ENCODE data around the gene RBFOX2. TPM values are rescaled to one million over a fixed set of nuclear protein-coding genes. Genes with fewer than 3 reads are reported as not detected.
"Not testable (repeated sequence)": the region's sequence is repeated elsewhere in the genome, so short reads cannot be mapped to it uniquely, and the experiment has no call there.

RBFOX2 gene
- total and polyA plus RNA-seq, 2 donors: 86.5 to 278 TPM

GRCh38 chr22:36027935-36028645 is 534 bp downstream of the RBFOX2 start:
- WGBS: under 1% methylated on average over 85 of the region's 87 CpGs
- peaks cover 2% of the 10 kb centered on the region for H3K4me1 ChIP-seq (ENCODE audit: insufficient read depth)

GRCh38 chr22:36027579-36027934 is 1.1 kb downstream of the RBFOX2 start:
- WGBS: 2% methylated on average over 7 of the region's 7 CpGs
- H3K36me3 ChIP-seq (ENCODE audit: insufficient read depth): no peaks in the 10 kb centered on the region
- peak overlapping the region; percentile 93 for H3K27ac ChIP-seq (ENCODE audit: low read depth)
- peaks cover 2% of the 10 kb centered on the region for H3K4me1 ChIP-seq (ENCODE audit: insufficient read depth)
- DNase-seq (ENCODE audit: extremely low spot score): no peak
- H3K4me3 ChIP-seq (ENCODE audit: low read depth, low read length): peak overlapping the region; percentile 77

More at GRCh38 chr22:36027935-36028645, 534 bp downstream of the RBFOX2 start:
- H3K36me3 ChIP-seq (ENCODE audit: insufficient read depth): no peaks in the 10 kb centered on the region
- H3K27ac ChIP-seq (ENCODE audit: low read depth): peak overlapping the region; percentile 93
- DNase-seq (ENCODE audit: extremely low spot score): no peak
- peak overlapping the region; percentile 77 for H3K4me3 ChIP-seq (ENCODE audit: low read depth, low read length)

GRCh38 chr22:36026741-36027140 is 1.9 kb downstream of the RBFOX2 start:
- no peaks in the 10 kb centered on the region for H3K36me3 ChIP-seq (ENCODE audit: insufficient read depth)
- DNase-seq (ENCODE audit: extremely low spot score): no peak
- H3K4me1 ChIP-seq (ENCODE audit: insufficient read depth): peaks cover 3% of the 10 kb centered on the region
- no peak overlapping the region for H3K27ac ChIP-seq (ENCODE audit: low read depth)
- H3K4me3 ChIP-seq (ENCODE audit: low read depth, low read length): peak overlapping the region; percentile 77

GRCh38 chr22:36022697-36023096 is 5.9 kb downstream of the RBFOX2 start:
- DNase-seq (ENCODE audit: extremely low spot score): no peak
- peak overlapping the region; percentile 73 for H3K27ac ChIP-seq (ENCODE audit: low read depth)
- no peak overlapping the region for H3K4me3 ChIP-seq (ENCODE audit: low read depth, low read length)
- H3K36me3 ChIP-seq (ENCODE audit: insufficient read depth): no peaks in the 10 kb centered on the region
- H3K4me1 ChIP-seq (ENCODE audit: insufficient read depth): peaks cover 7% of the 10 kb centered on the region

- WGBS: 8% methylated on average over 1 of the region's 1 CpG
- H3K4me3 ChIP-seq (ENCODE audit: low read depth, low read length): no peak overlapping the region
- DNase-seq (ENCODE audit: extremely low spot score): no peak
- peaks cover 8% of the 10 kb centered on the region for H3K4me1 ChIP-seq (ENCODE audit: insufficient read depth)
- peak overlapping the region; percentile 73 for H3K27ac ChIP-seq (ENCODE audit: low read depth)
- H3K36me3 ChIP-seq (ENCODE audit: insufficient read depth): no peaks in the 10 kb centered on the region
Measured at GRCh38 chr22:36022162-36022561, 6.5 kb downstream of the RBFOX2 start.

- H3K4me1 ChIP-seq (ENCODE audit: insufficient read depth): peaks cover 8% of the 10 kb centered on the region
- H3K4me3 ChIP-seq (ENCODE audit: low read depth, low read length): no peak overlapping the region
- WGBS: 43% methylated on average over 2 of the region's 2 CpGs
- DNase-seq (ENCODE audit: extremely low spot score): no peak
- H3K27ac ChIP-seq (ENCODE audit: low read depth): peak overlapping the region; percentile 62
- H3K36me3 ChIP-seq (ENCODE audit: insufficient read depth): no peaks in the 10 kb centered on the region
Measured at GRCh38 chr22:36021606-36022153, 6.9 kb downstream of the RBFOX2 start.

- H3K36me3 ChIP-seq (ENCODE audit: insufficient read depth); H3K27ac ChIP-seq (ENCODE audit: low read depth); H3K4me1 ChIP-seq (ENCODE audit: insufficient read depth); DNase-seq (ENCODE audit: extremely low spot score); H3K4me3 ChIP-seq (ENCODE audit: low read depth, low read length): not testable (repeated sequence)
- 96% methylated on average over 3 of the region's 3 CpGs for WGBS
Measured at GRCh38 chr22:36020865-36021264, 7.8 kb downstream of the RBFOX2 start.

- 71% methylated on average over 3 of the region's 3 CpGs for WGBS
- Histone ChIP-seq H3K4me3 (ENCODE audit: low read depth, low read length) (no peak overlapping the region), H3K27ac (ENCODE audit: low read depth) (no peak overlapping the region), H3K4me1 (ENCODE audit: insufficient read depth) (peaks cover 6% of the 10 kb centered on the region), H3K36me3 (ENCODE audit: insufficient read depth) (no peaks in the 10 kb centered on the region)
- no peak for DNase-seq (ENCODE audit: extremely low spot score)
Measured at GRCh38 chr22:36017651-36018091, 11.0 kb downstream of the RBFOX2 start.

GRCh38 chr22:36016684-36017083 is 11.9 kb downstream of the RBFOX2 start:
- no peak for DNase-seq (ENCODE audit: extremely low spot score)
- WGBS: 26% methylated on average over 2 of the region's 2 CpGs
- Histone ChIP-seq H3K4me1 (ENCODE audit: insufficient read depth) (peaks cover 4% of the 10 kb centered on the region), H3K4me3 (ENCODE audit: low read depth, low read length) (no peak overlapping the region), H3K36me3 (ENCODE audit: insufficient read depth) (no peaks in the 10 kb centered on the region), H3K27ac (ENCODE audit: low read depth) (no peak overlapping the region)

GRCh38 chr22:36015811-36016529 is 12.7 kb downstream of the RBFOX2 start:
- 44% methylated on average over 2 of the region's 2 CpGs for WGBS
- Histone ChIP-seq H3K4me3 (ENCODE audit: low read depth, low read length) (no peak overlapping the region), H3K27ac (ENCODE audit: low read depth) (no peak overlapping the region), H3K36me3 (ENCODE audit: insufficient read depth) (no peaks in the 10 kb centered on the region), H3K4me1 (ENCODE audit: insufficient read depth) (peaks cover 3% of the 10 kb centered on the region)
- DNase-seq (ENCODE audit: extremely low spot score): no peak

- Histone ChIP-seq H3K27ac (ENCODE audit: low read depth) (no peak overlapping the region), H3K4me1 (ENCODE audit: insufficient read depth) (peaks cover 3% of the 10 kb centered on the region), H3K36me3 (ENCODE audit: insufficient read depth) (no peaks in the 10 kb centered on the region), H3K4me3 (ENCODE audit: low read depth, low read length) (no peak overlapping the region)
- WGBS: 68% methylated on average over 4 of the region's 4 CpGs
- DNase-seq (ENCODE audit: extremely low spot score): no peak
Measured at GRCh38 chr22:36015155-36015810, 13.3 kb downstream of the RBFOX2 start.

- H3K4me1 ChIP-seq (ENCODE audit: insufficient read depth): peaks cover 3% of the 10 kb centered on the region
Measured at GRCh38 chr22:36014546-36015074, 14.0 kb downstream of the RBFOX2 start.

GRCh38 chr22:36012332-36012731 is 16.3 kb downstream of the RBFOX2 start:
- no peak overlapping the region for H3K27ac ChIP-seq (ENCODE audit: low read depth)
- WGBS: 73% methylated on average over 4 of the region's 4 CpGs
- H3K4me3 ChIP-seq (ENCODE audit: low read depth, low read length): no peak overlapping the region
- H3K4me1 ChIP-seq (ENCODE audit: insufficient read depth): no peaks in the 10 kb centered on the region
- DNase-seq (ENCODE audit: extremely low spot score): no peak
- H3K36me3 ChIP-seq (ENCODE audit: insufficient read depth): no peaks in the 10 kb centered on the region

More at GRCh38 chr22:36014546-36015074, 14.0 kb downstream of the RBFOX2 start:
- Histone ChIP-seq H3K27ac (ENCODE audit: low read depth) (no peak overlapping the region), H3K4me3 (ENCODE audit: low read depth, low read length) (no peak overlapping the region), H3K36me3 (ENCODE audit: insufficient read depth) (no peaks in the 10 kb centered on the region)
- DNase-seq (ENCODE audit: extremely low spot score): no peak
- WGBS: 72% methylated on average over 4 of the region's 4 CpGs
